ENCODE data around the gene ADAMTS20.
"Not testable (repeated sequence)": the region's sequence is repeated elsewhere in the genome, so short reads cannot be mapped to it uniquely, and the experiment has no call there.

Gene ADAMTS20, protein sequence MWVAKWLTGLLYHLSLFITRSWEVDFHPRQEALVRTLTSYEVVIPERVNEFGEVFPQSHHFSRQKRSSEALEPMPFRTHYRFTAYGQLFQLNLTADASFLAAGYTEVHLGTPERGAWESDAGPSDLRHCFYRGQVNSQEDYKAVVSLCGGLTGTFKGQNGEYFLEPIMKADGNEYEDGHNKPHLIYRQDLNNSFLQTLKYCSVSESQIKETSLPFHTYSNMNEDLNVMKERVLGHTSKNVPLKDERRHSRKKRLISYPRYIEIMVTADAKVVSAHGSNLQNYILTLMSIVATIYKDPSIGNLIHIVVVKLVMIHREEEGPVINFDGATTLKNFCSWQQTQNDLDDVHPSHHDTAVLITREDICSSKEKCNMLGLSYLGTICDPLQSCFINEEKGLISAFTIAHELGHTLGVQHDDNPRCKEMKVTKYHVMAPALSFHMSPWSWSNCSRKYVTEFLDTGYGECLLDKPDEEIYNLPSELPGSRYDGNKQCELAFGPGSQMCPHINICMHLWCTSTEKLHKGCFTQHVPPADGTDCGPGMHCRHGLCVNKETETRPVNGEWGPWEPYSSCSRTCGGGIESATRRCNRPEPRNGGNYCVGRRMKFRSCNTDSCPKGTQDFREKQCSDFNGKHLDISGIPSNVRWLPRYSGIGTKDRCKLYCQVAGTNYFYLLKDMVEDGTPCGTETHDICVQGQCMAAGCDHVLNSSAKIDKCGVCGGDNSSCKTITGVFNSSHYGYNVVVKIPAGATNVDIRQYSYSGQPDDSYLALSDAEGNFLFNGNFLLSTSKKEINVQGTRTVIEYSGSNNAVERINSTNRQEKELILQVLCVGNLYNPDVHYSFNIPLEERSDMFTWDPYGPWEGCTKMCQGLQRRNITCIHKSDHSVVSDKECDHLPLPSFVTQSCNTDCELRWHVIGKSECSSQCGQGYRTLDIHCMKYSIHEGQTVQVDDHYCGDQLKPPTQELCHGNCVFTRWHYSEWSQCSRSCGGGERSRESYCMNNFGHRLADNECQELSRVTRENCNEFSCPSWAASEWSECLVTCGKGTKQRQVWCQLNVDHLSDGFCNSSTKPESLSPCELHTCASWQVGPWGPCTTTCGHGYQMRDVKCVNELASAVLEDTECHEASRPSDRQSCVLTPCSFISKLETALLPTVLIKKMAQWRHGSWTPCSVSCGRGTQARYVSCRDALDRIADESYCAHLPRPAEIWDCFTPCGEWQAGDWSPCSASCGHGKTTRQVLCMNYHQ (N-terminal part only)

DNA sequence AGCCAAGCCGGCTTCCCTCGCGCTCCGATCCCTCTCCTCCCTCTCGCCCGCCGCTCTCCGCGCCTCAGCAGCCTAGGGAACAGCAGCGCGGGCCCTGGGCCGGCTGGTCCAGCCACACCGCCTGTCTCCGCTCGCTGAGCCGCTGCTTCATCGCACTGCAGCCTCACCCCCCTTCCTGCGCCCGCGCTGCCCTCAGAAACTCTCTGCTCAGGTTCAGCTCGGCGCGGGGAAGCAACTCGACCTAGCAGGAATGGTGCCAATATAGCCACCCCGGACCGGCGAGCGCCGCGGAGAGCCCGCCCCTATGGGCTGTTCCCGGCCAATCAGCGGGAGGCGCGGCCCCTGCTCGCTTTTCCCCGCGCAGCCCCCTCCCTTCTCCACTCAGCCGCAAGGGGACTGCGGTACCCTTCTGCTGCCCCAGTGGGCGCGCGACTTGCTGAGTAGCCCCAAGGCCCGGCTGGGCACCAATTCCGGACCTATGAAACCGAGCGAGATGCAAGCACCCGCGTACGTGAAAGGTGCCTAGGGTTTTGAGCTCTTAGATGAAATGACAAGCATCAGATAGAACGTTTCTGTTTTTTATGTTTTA is at the start of gene ADAMTS20:
Gene ADAMTS20, minus strand, starts transcription at position 233 of the 589 bp plus-strand sequence. CDS start 282 bp downstream, outside the sequence.
- DNase-seq = no peak

DNA sequence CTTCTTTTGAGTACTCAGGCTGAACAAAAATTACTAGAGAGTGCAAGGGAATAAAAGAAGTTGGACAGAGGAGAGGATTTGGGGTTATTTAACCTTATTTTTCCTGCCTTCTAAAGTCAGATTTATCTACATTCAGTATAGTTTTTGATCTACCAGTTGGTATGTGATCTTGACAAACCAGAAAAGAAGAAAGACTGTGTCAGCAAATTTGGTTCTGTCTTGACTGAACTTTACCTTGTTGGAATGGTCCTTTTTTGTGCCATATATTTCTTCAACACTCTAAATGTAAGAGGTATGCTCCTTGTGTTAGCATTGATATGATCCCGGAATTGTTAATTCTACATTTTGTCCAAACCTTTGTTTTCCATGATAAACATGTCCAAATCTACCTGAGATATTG is 47.7 kb upstream of the ADAMTS20 start:
- DNase-seq = no peak

DNA sequence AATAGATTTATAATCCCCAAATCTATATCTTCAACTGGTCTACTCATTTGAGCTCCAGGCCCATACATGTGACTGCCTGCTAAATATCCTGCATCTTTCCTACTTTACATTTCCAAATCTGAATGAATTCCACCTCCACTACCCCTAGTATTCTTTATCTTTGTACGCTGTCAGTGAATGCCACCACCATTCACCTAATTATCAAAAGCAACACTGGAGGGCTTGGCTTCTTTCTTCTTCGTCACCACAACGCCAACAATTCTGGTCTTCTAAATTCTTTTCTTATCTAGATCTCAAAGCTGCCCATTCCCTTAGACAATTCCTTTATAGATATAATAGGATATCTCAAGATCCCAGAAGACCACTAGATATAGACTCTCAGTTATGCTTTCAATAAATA is 47.1 kb upstream of the ADAMTS20 start:
- DNase-seq = no peak

DNA sequence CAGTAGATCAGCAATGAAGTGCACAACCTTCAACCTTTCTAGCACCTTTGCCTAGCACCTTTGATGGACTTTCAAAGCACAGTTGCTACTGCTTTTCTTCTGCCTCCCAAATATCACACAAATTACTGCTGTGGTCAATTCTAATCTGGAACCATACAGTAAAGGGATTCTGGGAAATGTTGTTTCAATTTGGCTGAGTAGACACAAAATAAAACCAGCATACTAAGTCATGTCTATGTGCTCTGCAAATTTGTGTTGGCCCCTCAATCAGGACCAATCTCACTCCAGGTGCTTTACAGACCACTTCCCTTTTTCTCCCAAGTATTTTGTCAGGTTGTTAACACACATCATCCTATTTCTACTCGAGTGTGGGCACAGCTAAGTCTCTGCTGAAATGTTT is 38.3 kb upstream of the ADAMTS20 start:
- DNase-seq = no peak

DNA sequence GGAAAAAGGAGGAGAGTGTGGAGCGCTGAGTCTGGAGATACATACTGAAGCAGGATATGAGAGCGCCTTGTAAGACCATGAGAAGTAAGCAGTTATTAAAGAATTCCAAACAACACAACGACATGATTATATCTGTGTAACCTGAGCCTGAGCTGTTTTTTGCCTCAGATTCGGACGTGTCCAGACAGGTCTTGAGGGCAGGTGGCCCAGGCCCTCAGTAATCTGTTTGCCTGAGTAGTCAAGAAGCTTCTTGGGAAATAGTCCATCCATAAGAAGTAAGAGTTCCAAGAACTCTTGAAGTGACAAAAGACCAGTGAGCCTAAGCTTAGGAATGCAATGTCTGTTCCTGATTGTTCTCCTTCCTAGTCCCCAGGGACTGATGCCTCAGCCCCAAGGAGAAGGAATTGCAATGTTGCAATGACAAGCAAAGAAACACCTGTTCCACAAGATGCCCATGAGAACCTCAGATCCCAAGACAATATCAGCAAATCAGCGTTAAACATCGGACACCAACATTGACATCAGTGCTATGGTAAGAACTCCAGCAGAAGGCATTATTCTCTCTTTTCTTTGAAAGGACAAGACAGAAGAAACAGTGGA is 34.7 kb upstream of the ADAMTS20 start:
- DNase-seq = no peak

DNA sequence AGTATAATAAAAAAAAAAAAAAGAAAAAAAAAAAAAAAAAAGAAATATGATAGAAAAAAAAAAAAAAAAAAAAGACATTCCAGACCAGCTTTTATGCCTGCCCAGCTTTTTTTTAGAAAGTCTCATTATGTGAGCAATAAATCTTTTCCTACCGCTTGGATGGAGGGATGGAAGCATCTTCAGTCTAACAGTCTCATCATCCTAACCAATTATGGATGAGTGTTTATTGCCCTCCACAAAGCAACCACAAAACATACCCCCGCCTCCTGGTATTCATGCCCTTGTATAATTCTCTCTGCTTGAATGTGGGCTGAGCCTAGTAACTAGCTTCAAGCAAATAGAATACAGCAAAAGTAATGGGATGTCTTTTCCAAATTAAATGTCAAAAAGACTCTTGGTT is 33.7 kb upstream of the ADAMTS20 start:
- no peak for DNase-seq

DNA sequence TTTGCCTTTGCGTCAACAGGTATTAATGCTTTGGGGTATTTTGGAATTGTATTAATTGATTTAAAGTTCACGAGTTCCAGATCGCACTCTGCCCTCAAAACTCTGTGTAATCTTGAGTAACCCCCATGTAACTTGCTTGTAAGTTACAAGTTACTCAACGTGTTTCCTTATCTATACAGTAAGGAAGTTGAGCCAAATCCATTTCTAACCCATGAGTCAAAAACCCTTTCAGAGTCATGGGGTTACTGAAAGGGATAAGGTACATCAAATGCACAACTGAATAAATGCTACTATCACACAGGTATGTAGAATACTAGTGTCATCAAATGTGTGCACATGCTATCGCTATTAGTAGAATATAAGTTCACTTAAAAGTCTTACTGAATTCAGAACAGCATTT is 28.6 kb upstream of the ADAMTS20 start:
- no peak for DNase-seq

DNA sequence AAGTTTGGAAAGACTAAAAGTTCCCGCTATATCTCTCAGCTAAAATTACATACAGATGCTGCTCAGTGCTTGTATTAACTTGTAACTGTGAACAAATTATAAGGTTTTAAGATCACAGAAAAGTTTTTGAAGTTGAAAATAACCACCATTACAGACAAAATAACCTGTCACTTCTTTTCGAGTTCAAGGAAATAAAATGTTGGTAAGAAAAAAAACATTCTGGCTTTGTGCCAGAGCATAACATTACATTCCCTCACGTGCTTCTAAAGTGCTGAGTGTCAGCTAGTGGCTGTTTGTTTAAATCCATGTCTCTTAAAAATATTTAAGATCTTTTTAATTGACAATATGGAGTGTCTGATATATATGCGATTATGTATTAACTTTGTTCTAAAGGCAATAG is 27.2 kb upstream of the ADAMTS20 start:
- DNase-seq = no peak

DNA sequence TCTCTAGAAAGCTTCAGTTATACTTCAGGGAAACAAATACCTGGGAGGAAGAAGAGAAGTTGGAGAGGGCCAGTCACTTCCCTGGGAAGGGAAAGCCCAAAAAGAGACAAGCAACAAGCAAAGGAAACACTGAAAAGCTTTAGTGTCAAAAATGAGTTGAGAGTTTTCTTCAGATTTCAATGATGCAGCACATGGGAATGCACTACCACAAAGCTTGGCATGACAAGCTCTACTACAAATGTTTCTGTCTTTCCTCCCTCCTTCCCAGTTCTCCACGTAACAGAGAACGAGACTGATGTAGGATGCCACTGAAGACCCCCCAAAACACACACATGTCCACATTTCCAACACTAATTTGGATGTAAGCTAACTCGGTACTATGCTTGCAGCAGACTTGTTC is 26.8 kb upstream of the ADAMTS20 start:
- DNase-seq = no peak

DNA sequence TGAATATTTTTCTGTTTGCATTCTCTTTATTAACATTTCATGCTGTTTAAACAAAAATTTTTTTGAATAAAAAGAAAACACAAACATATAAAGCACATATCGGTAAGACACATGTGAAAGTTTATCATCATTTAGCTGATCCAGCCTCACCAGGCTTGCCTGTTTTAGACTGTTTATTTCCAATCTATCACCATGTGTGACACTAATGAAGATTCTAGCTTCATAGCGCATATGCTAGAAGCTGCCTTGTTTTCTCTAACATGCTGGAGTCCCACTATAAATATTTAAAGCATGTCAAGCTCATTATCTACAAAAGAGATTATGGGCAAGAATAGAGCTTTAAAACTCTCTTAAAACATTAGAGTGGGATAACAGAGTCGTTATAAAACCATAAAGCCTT is 25.4 kb upstream of the ADAMTS20 start:
- DNase-seq = no peak

DNA sequence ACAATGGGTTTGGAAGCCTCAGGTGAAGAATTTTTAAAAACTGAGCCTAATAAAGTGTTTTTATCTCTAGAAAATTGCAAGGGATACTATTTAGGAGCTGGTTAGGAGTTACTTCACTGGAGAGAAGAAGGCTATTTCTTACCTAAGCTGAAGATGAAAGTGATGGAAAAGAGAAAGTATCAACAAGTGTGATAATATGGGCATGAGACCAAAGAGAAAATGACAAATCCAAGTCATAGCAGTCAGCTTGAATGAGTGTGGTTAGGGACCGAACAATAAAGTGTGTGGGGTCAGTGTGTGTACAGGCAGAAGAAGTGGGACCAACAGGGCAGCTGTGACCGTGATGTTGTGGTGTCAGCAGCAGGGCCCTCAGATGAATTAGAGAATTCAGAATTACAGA is 24.2 kb upstream of the ADAMTS20 start:
- DNase-seq = no peak

DNA sequence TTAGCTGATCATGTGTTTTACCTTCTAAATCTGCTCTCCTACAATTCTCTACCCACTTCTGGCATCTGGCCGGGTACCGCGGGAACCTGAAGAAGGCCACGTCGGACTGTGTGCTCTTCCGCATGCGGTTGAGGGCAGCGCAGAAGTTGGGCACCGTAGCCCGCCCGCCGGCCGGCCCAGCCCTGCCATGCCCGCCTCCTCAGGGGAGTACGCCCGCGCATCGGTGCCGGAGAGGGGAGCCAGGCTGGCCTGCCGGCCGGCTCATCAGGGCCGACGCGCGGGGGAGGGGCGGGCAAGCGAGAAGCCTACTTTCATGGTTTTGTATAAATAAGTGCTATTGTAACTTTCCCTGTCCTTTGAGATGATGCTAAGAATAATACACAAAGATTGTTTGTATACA is 19.9 kb upstream of the ADAMTS20 start:
- no peak for DNase-seq

DNA sequence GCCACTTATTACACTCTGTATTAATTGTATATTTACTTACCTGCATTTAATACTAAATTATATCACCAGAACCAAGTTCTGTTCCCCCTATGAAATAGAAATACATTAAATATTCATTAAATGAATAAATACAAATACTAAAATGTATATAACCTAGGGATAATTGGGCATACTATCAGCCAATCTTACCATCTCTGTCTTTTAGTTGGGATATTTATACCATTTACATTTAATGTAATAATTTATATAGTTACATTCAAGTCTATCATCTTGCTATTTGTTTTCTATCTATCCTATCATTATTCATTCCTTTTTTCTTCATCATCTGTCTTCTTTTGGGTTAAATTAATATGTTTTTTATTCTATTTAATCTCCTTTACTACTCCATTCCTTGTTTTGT is 4.1 kb upstream of the ADAMTS20 start:
- DNase-seq = no peak

DNA sequence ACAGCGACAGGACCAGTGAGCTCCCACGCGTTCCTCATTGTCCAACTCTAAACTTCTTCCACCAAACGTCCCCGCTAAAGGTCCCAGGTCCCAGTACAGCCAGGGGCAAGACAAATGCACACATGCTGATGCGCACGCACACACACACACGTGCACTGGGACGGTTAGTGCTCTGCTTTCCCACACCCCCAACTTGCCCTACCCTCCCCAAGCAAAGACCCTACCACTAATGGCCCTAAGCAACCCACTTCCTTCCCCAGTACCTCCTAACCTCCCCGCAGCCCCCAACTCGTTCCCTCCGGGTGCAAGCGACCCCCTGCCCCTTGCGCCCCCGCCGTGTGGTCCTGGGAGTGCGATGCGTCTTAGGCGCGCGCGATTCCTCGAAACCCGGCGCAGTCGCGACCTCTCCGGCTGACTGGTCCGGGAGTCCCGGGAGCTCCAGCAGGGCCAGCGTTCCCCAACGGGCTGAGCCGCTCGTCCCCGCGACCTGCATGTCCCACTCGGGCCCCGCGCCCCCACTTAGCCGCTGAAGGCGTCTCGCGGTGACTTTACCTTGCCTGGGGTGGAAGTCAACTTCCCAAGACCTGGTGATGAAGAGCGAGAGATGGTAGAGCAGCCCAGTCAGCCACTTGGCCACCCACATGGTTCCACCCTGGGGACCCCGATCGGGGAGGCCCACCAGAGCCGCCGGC is 578 bp downstream of the ADAMTS20 start:
- no peak for DNase-seq

DNA sequence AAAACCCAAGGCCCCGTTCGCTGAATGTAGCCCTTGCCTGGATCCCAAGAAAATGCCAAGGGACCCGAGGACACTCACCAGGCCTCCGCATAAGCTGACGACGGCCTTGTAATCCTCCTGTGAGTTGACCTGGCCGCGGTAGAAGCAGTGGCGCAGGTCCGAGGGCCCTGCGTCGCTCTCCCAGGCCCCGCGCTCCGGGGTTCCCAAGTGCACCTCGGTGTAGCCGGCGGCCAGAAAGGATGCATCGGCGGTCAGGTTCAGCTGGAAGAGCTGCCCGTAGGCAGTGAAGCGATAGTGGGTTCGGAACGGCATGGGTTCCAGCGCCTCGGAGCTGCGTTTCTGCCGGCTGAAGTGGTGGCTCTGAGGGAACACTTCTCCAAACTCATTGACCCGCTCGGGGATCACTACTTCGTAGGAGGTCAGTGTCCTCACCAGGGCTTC is 1.2 kb downstream of the ADAMTS20 start:
- no peak for DNase-seq

DNA sequence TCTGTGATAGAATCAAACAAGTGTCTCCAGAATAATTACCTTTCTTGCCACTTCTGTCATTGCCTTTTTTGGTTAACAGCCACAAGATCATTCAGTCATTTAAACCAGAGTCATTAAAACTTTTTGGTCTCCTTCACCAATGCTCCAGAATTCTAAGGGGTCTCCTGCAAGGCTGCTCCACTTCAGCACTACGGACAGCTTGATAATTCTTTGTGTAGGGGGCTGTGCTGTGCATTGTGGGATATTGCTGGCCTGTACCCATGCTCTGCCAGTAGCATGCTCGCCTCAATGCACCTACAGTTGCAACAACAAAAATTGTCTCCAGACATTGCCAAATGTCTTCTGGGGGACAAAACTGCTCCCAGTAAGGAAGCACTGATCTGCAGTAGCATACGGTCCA is 7.3 kb downstream of the ADAMTS20 start:
- DNase-seq = no peak

DNA sequence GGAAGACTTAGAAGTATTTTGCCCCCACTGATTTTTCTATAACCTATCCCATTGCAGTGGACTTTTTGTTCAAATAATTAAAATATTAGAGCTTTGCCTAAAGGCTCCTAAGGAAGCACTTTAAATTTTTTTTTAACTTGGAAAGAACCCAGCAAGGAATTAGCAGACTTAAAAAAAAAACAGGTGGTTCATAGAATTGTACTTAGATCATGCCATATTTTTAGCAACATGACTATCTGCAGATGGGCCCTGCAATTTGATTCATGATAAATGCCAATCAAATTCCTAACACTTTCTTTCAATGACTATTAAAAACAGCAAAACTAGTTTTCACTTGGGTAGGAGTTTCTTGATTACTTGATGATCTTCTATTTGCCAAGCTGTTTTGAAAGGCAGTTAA is 11.5 kb downstream of the ADAMTS20 start:
- DNase-seq = no peak

DNA sequence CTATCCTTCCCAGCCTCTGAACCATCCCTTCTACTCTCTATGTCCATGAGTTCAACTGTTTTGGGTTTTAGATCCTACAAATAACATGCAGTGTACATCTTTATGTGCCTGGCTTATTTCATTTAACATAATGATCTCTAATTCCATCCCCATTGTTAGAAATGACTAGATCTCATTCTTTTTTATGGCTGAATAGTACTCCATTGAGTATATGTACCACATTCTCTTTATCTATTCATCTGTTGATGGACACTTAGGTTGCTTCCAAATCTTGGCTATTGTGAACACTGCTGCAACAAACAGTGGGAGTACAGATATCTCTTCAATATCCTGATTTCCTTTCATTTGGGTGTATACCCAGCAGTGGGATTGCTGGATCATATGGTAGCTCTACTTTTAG is 14.3 kb downstream of the ADAMTS20 start:
- not testable (repeated sequence) for DNase-seq

DNA sequence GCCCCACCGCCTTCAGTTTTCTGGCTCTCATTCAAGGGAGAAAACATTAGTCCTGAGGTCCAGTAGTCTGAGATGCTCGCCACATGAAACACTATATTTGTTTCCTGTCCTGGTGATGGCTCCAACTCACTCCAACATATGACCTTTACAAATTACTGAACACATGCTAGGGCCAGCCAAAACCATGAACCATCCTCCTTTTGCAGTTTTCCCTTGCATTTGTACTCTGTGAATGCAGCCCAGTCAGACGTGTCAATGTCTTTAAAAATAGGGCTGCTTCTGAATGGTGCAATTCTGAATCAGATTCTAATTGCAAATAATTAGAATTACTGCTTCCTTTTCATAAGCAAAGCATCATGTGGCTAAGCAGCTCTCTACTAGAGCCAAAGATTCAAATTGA is 36.0 kb downstream of the ADAMTS20 start:
- DNase-seq = no peak

DNA sequence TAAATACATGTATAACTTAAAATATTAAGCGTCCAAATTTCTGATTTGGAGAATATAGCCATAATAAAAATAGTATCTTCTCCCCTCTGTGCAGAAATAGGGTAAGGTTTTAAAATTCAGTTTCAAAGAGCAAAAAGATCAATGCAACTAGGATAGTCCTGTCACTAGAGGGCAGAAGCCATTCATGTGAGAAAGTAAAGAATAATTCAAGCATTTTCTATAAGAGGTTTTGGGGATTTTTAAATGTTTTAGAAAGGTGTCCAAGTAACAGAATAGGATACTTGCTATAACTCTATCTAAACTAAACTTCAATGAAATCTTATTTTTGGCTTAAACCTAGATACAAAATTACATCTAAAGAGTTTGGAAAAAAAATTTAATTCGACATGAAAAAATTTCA is 50.3 kb downstream of the ADAMTS20 start:
- DNase-seq = no peak

DNA sequence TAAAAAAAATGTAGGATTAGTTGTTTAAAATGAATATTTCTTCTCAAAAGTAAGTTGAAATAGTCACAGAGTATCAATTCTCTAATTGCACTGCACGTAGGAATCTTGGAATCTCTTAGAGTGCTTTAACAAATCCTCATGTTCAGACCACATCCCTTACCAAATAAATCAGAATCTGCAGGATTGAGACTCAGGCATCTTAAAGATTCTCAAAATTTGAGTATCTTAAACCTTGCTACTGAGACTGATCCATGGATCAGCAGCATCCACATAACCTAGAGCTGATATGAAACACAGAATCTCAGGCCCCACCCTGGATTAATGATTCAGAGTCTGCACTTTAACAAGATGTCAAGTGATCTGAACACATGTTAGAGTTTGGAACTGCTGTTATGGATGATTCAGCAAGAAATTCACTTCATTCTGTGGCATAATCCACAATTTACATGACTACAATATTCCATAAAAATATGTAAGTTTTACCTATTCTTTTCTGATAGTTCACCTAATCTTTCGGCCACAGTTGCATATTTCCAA is 58.7 kb downstream of the ADAMTS20 start:
- no peak for DNase-seq

Data from activated CD4-positive, alpha-beta T cell treated with anti-CD3 and anti-CD28 coated beads, Interleukin-2, amount 50 U/mL, for 1 hour (primary cell).